Activated CD4-positive, CD25-positive, alpha-beta regulatory T cell treated with anti-CD3 and anti-CD28 coated beads, Interleukin-2, amount 50 U/mL, for 72 hours (primary cell): ENCODE results near the gene CPTP.
"Not testable (repeated sequence)": the region's sequence is repeated elsewhere in the genome, so short reads cannot be mapped to it uniquely, and the experiment has no call there.

Experiments used
- DNase-seq: peaks from one replicate; pipeline ENCODE4 v3.0.0; 2021

The CPTP gene

DNA sequence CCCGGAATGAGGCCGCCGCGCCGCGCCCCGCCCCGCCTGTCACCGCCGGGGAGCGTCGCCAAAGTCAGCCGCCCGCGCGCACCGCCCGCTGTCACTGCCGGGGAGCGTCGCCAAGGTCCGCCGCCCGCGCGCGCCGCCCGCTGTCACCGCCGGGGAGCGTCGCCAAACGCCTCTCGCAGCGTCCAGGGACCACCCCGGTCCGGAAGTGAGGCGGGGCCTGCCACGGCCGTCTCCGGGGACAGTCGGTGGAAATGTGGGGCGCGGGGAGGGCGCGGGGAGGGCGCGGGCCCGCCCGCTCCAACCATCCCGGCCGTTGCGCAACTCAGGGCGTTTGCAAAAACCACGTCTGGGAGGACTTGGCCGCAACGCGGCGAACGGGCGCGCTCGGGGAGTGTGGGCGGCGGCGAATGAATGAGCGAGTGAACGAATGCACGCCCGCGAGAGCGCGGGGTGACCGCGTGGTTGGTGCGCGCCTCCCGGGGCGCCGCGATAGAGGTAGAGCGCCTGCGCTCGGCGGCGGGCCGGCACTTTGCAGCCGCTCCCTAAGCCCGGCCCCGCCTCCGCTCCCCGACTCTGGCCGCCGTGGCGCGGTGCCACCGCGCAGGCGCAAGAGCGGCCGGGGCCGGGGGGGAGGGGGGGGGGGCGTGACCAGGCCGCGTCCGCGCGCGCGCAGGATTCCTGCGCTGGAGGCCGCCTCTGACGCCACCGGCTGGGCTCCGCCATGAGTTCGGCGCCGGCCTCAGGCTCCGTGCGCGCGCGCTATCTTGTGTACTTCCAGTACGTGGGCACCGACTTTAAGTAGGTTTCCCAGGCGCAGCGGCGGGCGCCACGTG lies 16.5 kb upstream of the CPTP start, which contains the start of the genes ACAP3 and PUSL1:
Gene ACAP3, minus strand, starts transcription at position 8 of the 833 bp plus-strand sequence. CDS start 115 bp downstream, outside the sequence.
Gene PUSL1, plus strand, starts transcription at position 675 of the 833 bp plus-strand sequence. Its CDS starts 47 bp downstream, at position 722.
- peak; percentile 90 for DNase-seq

DNA sequence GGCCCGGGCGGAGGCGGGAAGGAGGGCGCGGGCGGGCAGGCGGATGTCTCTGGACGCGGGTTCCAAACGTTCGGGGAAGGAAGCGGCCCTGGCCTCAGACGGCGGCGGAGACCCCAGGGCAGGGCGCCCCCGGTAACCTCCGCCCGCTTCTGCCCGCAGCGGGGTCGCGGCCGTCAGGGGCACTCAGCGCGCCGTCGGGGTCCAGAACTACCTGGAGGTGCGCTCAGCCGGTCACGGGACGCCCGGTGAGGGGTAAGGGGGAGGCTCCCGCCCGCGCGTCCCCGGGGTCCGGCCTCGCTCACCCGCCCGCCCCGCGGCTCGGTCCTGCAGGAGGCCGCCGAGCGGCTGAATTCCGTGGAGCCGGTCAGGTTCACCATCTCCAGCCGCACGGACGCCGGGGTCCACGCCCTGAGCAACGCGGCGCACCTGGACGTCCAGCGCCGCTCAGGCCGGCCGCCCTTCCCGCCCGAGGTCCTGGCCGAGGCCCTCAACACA lies 15.8 kb upstream of the CPTP start:
- DNase-seq = no peak

DNA sequence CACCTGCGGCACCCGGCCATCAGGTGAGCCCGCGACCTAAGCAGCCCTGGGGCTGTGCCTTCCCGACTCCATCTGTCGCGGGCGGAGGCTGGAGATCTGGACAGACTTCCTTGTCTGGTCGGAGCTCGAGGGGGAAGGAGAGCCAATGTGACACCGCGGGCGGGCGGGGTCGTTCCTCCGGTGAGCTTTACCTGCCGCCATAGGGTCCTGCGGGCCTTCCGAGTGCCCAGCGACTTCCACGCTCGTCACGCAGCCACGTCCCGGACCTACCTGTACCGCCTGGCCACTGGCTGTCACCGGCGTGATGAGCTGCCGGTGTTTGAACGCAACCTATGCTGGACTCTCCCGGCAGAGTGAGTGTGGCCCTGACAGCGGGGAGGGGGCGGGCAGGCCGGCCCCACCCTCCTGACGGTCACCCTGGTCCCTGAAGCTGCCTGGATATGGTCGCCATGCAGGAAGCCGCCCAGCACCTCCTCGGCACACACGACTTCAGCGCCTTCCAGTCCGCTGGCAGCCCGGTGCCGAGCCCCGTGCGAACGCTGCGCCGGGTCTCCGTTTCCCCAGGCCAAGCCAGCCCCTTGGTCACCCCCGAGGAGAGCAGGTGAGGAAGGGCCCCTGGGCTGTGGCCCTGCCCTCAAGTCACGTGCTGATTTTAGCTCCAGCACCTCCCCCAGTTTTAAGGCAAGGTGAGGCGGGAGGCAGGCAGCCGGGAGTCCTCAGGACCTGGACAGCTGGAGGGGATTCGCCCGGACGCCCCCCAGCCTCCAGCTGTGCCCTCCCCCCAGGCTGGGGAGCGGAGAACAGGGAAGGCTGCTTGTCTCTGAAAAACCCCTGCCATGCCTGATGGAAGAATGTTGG lies 15.1 kb upstream of the CPTP start:
- DNase-seq = no peak

GRCh38 chr1:1310109-1310385 lies 14.6 kb upstream of the CPTP start:
- no peak for DNase-seq

GRCh38 chr1:1310476-1311053 lies 14.0 kb upstream of the CPTP start:
- no peak for DNase-seq

GRCh38 chr1:1311107-1312104 lies 13.2 kb upstream of the CPTP start:
- DNase-seq = no peak

DNA sequence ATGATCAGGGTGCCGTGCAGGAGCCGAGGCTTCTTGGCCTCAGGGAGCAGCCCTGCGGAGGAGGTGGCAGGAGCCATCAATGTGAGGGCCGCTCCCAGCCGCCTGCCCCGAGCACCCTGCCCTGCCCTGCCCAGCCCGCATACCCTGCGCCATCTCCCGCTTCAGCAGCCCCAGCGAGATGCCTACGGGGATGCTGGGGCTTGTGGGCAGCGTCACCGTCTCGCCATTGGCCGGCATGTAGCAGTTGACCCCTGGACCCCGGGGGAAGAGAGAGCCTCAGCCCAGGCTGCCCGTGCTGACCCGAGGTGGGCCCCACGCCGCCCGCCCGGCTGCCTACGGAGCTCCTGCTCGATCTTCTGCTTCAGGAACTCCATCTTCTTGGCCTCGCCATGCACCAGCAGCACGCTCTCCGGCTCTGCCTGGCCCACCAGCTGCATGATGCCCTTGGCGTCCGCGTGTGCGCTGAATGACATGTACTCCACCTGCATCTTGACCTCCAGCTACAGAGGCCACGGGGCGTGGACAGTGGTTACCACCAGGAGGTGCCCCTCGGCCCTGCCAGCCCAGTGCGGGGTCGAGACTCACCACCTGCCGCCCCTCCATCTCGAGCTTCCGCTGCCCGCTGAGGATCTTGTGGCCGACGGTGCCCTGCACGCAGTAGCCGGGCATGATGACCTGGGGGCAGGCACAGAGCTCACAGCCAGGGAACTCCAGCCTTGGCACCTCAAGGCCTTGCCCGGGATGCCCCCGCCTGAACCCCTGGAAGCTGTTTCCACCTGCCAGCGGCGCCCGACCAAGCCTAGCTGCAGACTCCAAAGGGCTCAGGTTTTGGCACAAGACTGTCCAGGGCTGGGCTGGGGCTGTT lies 11.9 kb upstream of the CPTP start:
- DNase-seq = no peak

DNA sequence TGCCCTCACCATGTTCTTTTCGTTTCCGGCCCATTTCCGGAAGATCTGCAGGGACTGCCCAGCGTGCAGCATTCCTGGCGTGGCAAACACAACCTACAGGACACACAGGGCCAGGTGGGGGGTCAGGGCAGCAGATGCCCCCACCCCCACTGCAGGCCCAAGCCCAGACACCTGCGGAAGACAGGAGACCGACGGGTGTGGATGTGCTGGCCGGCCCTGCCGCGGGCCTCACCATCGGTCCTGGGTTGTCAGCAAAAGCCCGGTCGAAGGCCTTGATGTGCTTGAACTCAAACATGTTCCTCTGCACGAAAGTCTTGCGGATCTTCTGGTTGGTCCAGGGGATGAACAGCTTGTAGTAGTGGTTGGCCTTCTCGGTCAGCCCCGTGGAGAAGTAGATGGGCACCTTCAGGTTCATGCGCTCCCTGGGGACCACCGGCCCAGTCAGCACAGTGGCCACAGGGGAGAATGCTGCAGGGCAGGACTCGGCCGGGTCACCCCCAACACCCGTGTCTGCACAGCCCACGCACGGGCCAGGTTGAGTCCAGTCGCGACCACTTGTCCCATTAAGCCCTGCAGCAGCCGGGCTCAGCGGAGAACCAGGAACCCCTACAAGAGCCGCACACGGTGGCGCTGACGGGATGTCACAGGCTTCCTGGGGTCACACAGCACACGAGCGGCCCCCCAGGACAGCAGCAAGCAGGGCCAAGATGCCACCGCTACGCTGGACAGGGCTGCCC lies 10.9 kb upstream of the CPTP start:
- no peak for DNase-seq

DNA sequence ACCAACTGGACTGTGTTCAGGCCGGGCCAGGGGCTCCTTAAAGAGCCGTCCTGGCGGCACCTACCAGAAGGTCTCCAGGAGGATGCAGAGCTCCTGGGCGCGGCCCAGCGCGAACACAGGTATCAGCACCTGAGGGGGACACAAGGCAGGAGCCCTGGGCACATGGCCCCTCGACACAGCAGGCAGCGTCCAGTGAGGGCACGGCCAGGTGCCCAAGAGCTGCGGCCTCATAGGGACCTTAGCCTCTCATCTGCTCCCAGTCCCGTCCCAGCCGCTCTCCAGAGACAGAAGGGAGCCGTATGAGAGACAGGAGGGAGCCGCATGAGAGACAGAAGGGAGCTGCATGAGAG lies 10.4 kb upstream of the CPTP start:
- DNase-seq = no peak

DNA sequence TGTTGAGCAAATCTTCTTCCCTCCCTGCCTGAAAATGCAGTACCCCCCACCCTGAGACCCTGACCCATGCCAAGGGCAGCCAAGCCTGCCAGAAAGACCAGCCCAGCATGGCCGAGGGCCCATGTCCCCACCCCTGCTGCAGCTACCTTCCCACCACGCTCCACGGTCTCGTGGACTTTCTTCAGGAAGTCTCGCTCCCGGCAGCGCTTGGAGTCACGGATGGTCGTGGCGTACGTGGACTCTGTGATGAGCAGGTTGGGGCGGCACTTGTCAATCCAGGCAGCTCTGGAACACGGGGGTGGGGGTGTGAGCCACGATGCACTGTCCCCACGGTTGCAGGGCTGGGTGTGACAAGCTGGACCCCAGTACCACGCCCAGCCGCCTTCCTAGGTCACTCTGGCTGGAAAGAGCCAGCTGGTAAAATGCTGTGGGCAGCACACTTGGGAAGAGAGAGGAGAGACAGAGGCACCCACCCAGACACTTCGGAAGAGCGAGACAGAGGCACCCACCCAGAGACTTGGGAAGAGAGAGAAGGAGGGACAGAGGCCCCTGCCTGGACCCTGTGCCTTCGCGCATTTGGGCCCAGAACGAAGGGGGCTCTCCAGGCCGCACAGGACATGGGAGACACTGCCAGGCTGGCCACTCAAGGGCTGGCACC lies 9.8 kb upstream of the CPTP start:
- no peak for DNase-seq

DNA sequence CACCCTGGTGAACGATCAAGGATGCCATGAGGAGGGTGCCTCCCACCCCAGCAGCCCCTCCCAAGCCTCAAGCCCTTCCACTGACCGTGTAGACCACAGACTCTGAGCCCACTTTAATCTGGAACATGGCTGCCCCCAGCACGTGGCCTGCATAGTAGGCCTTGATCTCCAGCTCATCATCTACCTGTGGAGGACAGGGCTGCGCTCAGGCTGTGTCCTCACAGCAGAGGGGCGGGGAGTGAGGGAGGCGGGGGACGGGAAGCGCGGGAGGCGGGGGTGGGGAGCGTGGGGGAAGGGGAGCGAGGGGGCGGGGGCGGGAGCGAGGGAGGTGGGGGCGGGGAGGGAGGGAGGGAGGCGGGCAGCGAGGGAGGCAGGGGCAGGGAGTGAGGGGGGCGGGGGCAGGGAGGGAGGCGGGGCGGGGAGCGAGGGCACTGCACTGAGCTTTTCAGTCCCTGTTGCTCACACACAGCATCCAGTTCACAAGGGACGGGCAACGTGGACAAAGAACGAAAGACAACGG lies 9.1 kb upstream of the CPTP start:
- DNase-seq = no peak

GRCh38 chr1:1316199-1316598 lies 8.4 kb upstream of the CPTP start:
- not testable (repeated sequence) for DNase-seq

DNA sequence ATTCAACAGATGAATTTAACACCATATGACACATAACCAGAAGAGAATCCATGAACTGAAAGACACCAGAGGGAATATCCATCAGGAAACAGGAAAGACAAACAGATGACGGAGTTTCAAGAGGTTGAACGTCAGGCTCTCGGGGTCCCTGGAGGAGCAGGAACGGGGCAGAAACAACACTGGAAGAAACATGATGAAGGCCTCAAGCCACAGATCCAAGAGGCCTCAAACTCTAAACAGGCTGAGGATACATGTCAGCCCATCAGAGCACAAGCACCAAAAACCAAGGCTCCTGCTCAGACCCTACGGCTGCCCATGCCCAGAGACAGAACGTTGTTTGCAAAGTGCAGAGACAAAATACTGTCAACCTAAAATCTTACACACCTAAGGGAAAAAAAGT lies 7.2 kb upstream of the CPTP start:
- DNase-seq = no peak

DNA sequence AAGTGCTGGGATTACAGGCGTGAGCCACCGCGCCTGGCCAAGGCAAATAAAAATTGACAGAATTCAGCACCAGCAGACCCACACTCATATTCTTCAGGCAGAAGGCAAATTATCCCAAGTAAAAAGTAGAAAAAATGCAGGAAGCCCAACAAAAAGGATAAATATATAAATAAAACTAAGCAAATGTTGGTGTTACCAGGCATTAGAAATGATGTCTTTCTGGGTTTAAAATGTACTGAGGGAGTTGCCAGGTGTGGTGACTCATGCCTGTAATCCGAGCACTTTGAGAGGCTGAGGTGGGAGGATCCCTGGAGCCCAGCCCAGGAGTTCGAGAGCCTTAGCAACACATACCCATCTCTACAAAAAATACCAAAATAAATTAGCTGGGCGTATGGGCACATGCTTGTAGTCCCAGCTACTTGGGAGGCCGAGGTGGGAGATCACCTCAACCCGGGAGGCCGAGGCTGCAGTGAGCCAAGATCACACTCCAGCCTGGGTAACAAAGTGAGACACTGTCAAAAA lies 6.4 kb upstream of the CPTP start:
- DNase-seq = no peak

DNA sequence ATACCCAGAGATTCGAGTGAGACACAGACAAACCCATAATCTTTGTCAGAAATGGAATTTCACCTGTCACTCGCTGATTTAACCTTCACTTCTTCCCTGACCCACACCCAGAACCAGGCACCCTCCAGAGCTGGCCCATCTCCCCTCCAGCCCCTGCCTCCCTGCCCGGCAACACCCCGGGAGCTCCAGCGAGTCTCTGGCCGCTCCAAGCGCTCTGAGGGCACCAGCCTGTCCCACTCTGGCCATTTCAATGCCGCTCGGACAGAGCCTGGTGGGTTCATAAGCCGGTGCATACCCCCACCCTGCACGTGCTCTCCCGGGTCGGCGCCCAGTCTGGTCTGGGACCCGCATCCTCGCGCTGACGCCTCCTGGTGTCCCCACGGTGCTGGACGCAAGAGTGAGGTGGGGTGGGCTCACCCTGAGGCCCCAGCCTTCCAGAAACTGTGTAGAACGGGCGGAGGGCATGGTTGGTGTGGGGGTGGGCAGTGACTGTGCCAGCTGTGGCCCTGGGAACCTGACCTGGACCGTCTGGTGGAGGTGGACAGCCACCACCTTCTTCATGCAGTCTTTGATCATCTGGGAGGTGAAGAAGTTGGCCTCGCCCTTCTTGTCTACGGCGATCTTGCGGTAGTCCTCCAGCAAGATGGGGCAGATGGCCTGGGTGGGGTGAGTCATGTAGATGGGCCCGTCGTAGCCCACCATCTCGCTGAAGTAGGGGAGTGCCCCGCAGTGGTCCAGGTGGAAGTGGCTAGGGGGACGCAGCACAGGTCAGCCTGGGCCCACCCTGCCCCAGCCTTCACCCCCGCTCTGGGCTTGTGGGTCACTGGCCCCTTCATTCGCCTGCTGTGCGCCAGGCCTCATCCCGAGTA lies 5.6 kb upstream of the CPTP start:
- DNase-seq = no peak

DNA sequence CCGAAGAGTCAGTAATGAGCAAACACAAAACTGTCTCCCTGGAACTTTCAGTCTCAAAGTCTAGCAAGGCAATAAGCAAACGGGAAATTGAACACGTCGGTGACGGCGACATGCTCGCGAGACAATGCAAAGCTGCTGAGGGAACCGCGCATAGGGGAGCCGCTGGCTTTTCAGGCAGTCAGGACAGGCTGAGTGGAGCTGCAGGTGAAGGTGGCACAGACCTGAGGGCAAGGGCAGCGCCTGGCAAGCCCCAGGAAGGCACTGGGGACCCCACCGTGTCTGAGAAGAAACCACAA lies 5.0 kb upstream of the CPTP start:
- DNase-seq = no peak

- DNase-seq = no peak
These were observed 3.7 kb upstream of the CPTP start for GRCh38 chr1:1320666-1321448.

DNA sequence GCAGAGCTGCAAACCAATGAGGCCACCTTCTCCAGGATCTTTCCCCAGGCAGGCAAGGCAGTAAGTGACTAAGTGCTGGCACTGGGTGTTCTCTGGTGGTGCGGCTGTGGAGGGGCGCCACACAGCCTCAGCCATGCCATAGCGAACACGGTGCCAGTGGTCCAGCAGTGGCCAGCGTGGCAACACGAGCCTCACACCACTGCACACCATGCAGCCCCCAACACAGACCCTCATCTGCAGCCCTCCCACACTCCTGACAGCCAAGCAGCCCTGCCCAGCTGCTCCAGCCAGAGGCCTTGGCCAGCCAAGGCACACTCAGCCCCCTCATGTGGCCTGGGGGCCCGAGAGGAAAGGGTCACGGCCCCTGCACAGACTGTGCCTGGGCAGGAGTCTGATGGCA lies 3.1 kb upstream of the CPTP start:
- DNase-seq = no peak
